DMS153 treated with DMSO at 0.1 percent for 48 hours (cell line): ENCODE data around the gene MCTP1.
"Not testable (repeated sequence)": the region's sequence is repeated elsewhere in the genome, so short reads cannot be mapped to it uniquely, and the experiment has no call there.

ENCODE experiments used
- DNase-seq: peaks from one replicate; lab custom pipeline; 2025; ENCODE audit not compliant: unreplicated experiment; lab: John Stamatoyannopoulos, UW

Gene MCTP1

DNA sequence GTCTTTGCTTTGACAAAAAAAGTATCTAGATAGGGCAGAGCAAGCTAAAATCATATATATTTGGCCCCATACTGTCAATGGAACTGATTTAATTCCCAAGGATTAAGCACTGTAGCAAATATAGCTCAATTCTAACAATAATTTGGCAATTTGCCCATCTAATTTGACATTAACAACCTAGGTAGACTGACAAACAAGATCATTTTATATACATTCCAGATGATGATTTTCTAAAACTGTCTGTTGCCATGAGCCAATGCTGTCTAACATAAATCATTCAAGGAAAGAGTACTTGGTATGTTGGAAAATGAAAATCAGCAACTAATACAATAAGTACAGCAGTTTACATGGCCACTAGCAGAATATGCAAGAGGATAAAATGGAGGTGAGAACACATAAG is 32.1 kb downstream of the MCTP1 start:
- no peak for DNase-seq

DNA sequence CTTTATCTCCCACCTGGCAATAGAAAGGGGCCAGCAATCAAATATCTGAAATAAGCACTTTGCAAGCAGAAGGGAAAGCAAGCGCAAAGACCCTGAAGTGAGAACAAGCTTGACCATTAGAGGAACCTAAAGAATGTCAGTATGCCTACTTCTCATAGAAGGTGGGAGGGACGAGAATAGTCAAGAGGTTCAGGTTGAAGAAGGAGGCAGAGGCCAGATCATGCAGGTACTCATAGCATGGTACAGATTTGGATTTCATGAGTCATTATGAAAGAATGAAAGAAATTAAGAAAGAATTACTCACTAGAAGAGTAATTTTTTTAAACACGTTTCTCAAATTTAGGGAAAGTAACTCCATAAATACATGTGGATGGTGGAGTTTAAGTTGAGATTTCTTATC is 33.7 kb downstream of the MCTP1 start:
- no peak for DNase-seq

DNA sequence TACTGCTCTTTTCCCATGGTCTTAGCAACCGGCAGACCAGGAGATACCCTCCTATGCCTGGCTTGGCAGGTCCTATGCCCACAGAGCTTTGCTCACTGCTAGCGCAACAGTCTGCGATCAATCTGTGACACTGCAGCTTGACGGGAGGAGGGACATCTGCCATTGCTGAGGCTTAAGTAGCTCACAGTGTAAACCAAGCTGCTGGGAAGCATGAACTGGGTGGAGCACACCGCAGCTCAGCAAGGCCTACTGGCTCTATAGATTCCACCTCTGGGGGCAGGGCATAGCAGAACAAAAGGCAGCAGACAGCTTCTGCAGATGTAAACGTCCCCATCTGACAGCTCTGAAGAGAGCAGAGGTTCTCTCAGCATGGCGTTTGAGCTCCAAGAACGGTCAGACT is 40.4 kb downstream of the MCTP1 start:
- peak; percentile 1 for DNase-seq

DNA sequence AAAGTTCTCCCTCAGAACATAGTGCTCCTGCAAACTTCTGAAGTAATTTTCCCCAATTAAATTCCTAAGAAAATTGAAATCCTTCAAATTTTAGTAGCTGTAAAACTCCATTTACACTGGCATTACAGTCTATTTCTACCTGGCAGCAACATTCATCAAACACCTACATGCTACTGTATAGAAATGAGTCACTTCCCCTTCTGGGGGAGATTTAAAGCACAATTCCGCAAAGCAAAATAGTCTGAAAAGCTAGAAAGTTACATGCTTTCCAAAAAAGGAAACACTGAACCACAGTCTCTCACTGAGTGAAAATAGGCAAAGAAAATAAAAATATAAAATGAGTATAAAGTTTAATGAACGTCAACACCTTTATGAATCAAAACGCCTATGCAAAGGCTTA is 43.3 kb downstream of the MCTP1 start:
- DNase-seq: no peak

DNA sequence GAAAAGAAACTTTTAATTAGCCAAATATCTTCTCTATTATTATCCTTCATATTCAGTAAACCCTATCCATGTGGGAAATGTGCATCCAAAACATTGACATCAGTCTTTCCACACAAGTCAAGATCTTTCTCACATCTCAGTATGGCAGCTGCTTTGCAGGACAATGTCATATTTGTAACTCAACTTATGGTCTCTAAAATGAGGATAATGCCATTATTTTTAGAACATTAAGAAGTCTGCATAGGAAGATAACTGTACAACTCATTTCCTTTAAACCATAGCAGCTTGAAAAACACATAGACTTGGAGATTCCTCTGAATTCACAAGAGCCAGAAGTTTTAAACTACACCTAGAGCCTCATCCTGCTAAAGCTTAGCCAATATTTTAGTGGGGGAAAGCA is 43.7 kb downstream of the MCTP1 start:
- DNase-seq: no peak

DNA sequence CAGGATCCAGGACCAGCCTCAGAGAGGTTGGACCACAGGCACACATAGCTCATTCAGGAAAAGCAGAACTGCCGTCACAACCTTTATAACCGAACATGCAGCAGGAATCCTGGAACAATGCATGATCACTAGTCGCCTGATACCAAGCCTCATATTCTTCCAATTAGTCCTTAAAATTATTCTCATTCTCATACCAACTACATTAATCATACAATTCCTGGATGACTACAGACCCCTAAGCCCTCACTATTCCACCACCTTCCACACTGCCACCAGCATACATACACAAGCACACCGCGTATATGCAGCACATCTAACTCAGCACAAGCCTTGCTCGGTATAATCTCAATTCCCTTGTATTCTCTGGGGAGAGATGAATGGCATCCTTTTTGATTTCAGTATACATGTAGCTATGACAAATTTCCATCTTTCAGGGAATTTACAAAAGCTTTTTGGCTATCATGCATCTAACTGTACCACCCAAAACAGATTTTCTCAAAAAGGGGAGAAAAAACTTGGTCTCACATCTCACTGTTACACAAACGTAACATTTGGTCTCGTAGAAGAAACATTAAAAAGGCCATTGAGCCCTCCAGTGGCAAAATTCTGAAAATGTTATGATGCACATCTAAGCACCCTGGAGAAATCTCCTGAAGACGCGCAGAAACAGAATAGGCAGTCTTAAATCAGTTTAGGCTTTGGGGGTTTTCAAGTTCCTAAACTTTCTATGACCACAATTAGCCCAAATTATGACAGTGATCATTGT is 46.2 kb downstream of the MCTP1 start:
- no peak for DNase-seq

DNA sequence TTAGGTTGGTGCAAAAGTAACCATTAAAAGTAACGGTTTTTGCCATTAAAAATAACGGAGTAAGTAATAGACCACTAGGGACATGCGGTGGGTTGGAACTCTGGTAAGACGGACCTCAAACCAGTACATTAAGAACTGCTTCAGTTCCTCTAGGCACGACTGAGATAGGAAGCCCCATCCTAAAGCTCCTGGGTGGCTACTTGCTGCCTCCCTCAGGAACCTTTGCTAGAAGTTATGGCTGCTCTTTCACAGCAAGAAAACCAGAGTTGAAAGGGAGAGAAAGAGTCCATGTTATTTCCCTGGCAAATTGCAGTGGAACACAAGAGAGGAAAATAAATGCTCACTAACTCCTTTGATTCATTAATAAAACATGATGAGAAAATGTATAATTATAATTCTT is 47.6 kb downstream of the MCTP1 start:
- no peak for DNase-seq

DNA sequence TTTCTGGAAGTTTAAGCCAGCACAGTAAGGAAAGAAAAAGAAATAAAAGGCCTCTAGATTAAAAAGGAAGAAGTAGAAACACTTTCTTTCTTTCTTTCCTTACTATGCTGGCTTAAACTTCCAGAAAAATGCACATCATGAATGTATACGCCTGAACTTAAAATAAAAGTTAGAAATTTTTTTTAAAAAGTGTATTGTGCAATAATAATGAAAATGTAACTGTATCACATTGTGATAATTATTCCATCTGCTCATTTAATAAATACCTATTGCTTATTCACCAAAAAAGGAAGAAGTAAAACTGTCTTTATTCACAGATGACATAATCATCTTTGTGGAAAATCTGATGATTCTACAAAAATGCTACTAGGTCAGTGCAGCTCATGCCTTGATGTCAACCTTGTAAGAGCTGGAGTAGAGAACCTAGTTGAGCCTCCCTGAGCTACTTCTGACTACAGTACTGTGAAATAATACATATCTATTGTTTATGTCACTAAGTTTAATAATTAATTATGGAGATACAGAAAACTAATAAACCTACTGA is 49.4 kb downstream of the MCTP1 start:
- no peak for DNase-seq

DNA sequence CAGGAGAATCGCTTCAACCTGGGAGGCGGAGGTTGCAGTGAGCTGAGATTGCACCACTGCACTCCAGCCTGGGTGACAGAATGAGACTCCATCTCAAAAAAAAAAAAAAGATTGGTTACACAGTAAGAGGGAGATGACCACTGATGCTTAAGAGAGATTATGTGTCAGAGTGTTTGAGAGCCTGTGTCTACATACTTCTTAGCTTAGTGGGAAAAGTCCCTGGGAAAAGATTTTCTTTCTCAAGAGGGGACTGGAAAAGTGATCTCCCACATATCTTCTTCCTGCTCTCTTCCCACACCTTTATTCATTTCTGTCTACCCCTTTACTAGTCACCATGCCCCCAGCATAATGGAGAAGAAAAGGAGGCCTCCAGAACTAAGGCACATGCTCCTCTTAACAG is 55.2 kb downstream of the MCTP1 start:
- DNase-seq: no peak

DNA sequence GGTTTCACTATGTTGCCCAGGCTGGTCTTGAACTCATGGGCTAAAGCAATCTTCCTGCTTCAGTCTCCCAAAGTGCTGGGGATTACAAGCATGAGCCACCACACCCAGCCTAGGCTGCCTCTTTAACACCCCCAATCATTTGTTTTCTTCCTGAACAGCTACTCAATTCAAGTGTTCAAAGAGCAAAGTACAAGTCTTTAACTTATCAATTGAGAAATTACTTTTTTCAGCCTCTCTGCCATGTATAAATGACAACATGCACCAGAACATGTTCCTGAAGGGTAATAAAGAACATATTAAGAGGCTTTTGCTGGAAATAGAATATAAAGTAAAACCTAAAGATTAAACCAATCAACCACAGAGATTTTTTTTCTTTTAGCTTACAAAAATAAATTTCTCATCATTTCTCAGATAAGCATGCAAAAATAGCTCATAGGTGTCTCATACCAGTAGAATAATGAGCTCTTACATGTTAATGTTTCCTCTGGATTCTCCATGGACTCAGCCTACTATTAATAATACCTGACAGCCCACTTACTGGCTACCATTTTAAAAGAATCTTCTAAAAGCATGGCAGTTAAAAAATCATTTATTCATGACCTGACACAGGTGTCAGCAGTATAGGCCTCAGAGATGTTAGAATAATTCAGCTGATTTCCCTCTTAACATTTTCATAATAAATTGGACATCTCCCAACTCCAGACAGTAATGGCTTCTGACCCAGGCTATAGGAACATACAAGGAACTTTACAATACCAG is 60.0 kb downstream of the MCTP1 start:
- no peak for DNase-seq

DNA sequence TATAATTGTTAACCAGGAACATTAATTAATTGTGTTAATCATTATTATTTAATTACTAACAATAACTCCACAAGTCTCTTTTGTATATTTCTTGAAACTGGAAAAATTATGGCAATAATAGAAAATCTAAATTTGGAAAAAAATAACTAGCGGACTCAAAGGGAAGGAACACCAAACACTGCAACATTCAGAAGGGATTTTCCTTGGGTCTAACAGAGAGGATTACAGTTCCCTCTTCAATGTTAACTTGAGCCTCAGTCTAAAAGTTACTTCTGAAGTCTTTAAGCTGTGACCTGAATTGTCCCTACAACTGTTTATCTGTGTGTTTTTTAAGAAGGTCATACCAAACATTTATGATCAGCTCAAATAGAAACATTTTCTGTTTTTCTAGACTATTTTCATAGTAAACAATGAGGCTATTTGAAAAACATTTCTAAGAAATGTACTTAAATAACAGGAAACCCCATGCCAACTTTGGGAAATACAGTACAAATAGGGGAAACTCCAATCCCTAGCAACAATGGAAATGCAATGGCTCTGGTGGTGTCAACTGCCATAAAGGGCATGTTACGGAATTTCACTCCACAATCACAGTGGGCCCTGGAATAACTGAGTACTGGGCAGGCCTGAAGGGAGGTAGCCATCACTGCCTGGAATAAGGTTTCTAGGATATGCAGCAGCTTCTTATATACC is 61.2 kb downstream of the MCTP1 start:
- no peak for DNase-seq

DNA sequence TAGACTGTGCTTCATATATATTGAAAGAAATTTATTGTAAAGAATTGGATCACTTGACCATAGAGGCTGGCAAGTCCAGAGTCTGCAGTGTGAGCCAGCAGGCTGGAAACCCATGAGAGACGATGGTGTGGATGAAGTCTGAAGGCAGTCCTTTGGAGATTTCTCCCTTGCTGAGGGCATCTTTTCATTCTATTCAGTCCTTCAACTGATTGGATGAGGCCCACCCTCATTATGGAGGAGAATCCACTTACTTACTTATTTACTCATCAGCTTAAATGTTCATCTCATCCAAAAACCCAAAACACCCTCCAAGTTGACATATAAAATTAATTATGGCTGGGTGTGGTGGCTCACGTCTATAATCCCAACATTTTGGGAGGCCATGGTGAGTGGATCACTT is 62.1 kb downstream of the MCTP1 start:
- no peak for DNase-seq

DNA sequence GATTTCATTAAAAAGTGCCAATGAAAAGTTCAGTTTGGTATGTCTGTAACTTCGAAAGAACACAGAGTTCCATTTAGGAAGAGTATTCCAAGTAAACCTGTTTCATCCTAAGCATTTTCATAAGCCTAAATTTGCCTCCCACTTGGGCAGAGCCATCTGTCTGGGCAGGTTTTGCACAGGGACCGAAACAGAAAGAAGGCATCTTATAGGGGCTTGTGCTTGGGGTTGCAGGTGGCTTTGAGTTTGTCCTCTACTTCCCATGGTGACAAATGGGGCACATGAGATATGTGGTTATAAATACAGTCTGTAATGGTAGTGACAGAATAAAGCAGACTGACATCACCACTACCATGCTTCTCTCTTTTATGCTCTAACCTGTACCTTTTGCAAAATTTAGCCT is 63.7 kb downstream of the MCTP1 start:
- no peak for DNase-seq

DNA sequence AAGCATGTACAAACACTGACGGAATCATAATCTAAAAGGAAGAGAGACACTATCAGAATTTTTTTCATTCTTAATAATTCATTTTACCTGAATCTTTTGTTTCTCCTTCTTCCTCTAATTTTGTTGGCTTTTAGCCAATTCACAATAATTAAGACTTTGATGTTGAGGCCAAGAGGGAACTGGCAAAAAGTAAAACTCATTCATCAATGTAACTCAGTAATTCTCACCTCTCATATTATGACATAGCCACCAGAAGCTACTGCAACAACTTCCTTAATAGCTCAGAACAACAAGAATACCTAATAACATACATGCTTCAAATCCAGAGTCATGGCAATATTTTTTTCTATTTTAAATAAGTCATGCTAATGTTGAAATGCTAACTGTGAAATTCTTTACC is 64.5 kb downstream of the MCTP1 start:
- DNase-seq: no peak

DNA sequence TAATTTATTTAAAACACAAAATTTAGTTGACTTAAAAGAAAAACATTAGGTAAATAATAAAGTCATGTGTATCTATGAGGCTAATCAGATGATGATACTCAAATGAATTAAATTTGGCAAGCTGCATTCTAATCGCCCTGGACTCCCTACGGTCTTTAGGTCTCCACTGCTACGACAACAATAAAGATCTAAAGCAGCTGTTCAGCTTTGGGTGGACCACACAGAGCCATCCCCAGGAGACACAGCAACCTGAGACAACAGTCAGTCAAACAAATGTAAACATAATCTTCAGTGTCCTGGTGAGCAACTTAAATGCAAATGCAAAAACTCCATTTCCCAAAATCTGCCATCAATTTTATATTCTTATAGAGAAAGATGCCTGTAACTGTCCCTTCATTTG is 65.5 kb downstream of the MCTP1 start:
- DNase-seq: no peak

DNA sequence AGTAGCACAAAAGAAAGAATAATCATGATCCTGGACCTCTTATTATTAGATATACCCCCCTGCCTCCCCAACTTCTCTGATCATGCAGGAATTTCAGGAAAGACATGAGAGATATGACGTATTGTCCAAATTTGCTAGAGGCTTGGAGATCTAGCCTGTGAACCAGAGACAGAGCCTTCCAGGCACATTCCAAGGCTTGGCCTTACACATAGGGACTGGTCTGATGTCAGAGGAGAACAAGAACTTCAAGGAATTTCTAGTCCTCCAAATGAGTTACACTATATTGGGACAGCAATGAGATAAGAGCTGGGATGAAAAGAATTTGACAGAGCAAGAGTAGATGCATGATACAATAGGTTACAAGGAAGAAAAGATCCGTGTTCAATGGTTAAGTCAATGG is 67.0 kb downstream of the MCTP1 start:
- DNase-seq: no peak

DNA sequence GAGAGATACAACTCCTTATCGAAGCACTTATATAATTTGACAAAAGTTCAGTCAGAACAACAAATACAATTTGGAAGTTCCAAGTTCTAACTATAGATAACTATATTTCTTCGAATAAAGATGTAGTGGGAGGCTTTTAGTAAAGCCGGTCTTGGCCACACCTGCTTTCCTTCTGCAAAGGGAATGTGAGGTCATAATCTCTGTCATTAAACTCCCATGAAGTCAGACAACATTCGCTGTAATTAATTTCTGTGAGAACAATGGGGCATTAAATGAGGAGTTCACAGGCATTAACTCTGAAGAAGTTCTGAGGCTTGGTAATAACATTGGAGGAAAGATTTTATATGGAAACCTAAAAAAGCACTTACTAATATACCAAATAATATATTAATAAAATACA is 67.5 kb downstream of the MCTP1 start:
- no peak for DNase-seq

DNA sequence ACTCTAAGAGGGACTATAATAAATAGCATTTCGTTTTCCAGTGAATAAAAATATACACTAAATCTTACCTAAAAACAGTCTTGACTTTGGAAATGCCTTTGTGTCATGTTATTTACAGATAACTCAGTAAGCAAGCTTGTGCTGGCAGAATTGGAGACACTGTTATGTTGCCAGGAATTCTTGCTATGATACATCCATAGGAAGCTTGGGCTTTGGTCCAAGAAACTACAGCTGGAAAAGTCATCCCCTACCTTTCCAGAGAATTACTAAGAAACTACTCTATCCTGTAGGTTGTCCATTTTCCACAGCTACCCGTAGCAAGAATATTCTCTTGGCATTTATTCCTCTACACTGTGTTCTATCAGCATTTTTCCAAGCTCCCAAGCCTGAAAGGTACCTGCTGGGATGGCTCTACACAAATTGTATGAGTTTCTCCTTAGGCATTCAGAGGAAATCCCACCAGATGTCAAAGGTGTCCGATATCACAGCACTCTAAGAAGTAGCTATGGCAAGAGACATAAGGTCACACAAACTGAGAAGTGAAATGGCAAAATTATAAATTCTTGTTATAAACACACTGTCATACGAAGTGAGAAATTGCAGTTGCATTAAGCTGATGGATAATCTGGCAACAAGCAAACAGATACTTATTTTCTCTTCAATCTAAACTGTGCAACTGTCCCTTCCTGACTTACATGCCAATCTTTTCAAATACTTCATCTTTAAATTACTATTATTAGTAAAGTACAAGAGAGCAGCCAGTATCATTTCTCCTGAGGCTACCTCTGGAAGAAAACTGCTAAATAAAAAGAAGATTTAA is 68.5 kb downstream of the MCTP1 start:
- DNase-seq: no peak

DNA sequence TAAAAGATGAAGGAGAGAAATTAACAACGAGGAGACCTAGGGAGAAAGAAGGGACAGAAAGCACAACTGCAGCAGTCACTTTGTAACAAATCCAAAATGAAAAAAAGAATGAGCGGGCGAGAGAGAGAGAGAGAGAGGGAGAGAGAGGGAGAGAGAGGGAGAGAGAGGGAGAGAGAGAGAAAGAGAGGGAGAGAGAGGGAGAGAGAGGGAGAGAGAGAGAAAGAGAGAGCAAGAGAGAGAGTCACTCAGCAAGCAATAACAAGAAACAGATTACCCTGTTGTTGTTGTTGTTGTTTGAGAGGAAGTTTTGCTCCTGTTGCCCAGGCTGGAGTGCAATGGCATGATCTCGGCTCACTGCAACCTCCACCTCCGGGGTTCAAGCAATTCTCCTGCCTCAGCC is 77.1 kb downstream of the MCTP1 start:
- not testable (repeated sequence) for DNase-seq

DNA sequence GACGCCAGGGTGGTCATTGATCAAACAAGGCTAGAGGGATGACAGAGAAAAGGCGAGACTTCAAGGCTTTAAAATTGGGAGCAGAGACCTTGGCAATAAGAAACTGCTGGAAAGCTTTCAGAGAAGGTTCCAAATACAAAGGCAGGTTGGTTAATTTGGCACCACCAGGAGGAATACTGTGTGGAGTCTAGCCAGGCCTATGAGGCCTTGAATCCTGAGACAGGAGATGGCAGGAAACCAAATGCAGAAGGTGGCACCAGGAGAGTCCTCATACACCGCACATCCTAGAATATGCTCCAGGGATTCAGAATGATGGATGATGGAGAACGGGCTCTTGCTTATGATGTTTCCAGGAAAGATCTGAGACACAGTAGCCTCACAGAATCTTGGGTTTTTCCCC is 90.0 kb downstream of the MCTP1 start:
- no peak for DNase-seq

DNA sequence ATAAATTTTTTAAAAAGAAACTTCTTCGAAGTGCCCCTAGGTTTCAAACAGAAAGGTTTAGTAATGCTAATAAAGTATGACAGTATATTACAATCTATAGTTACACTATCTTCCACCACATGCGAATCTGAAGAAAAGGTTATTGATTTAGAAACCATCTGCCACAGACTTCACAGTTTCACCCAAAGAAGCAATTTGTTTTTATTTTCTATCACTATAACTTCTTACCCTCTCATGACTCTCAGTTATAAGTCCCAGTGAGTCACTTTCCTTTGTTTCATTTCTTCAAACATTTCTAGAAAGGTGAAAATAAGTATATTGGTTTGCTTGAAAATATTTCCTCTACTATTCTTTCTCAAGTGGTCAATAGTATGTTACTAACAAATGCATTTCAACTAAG is 93.6 kb downstream of the MCTP1 start:
- no peak for DNase-seq
